NCI-H446 treated with DMSO at 0.1 percent for 48 hours (cell line): ENCODE data around the gene AMOTL1.

ENCODE experiments used
- DNase-seq: peaks from one replicate; lab custom pipeline; 2025; lab: John Stamatoyannopoulos, UW

AMOTL1 gene

GRCh38 chr11:94857337-94857736 lies 89.2 kb downstream of the AMOTL1 start:
- no peak for DNase-seq

- DNase-seq, result no peak
Measured at GRCh38 chr11:94858012-94858705, 90.0 kb downstream of the AMOTL1 start.

GRCh38 chr11:94860333-94860732 lies 92.2 kb downstream of the AMOTL1 start:
- DNase-seq, result no peak

- DNase-seq, result no peak
Measured at GRCh38 chr11:94861306-94861845, 93.2 kb downstream of the AMOTL1 start.

- no peak for DNase-seq
Measured at GRCh38 chr11:94862926-94863880, 95.0 kb downstream of the AMOTL1 start.

GRCh38 chr11:94864506-94865045 lies 96.4 kb downstream of the AMOTL1 start:
- no peak for DNase-seq

- DNase-seq, result no peak
Measured at GRCh38 chr11:94866231-94866822, 98.2 kb downstream of the AMOTL1 start.

- no peak for DNase-seq
Measured at GRCh38 chr11:94866936-94867795, 99.0 kb downstream of the AMOTL1 start.

- DNase-seq, result no peak
Measured at GRCh38 chr11:94868468-94868867, 100.3 kb downstream of the AMOTL1 start.

- DNase-seq, result no peak
Measured at GRCh38 chr11:94869186-94869585, 101.0 kb downstream of the AMOTL1 start.

GRCh38 chr11:94870422-94870821 lies 102.3 kb downstream of the AMOTL1 start:
- DNase-seq, result no peak

GRCh38 chr11:94871491-94872185 lies 103.5 kb downstream of the AMOTL1 start:
- DNase-seq, result no peak

GRCh38 chr11:94873916-94874540 lies 105.9 kb downstream of the AMOTL1 start:
- peak; percentile 26 for DNase-seq

GRCh38 chr11:94876222-94876621 lies 108.1 kb downstream of the AMOTL1 start:
- DNase-seq, result no peak

- DNase-seq, result no peak
Measured at GRCh38 chr11:94876645-94877442, 108.7 kb downstream of the AMOTL1 start.

GRCh38 chr11:94877443-94878200 lies 109.5 kb downstream of the AMOTL1 start:
- DNase-seq, result no peak

GRCh38 chr11:94879006-94879405 lies 110.8 kb downstream of the AMOTL1 start:
- no peak for DNase-seq

GRCh38 chr11:94880216-94880615 lies 112.1 kb downstream of the AMOTL1 start:
- DNase-seq, result peak; percentile 8
